ENCODE data around the gene ZNF236.

ZNF236 gene

GRCh38 chr18:76821875-76822505 lies 367 bp upstream of the ZNF236 start:
- DNase-seq: peak; percentile 28 to 60

- DNase-seq: no peak
Observed at GRCh38 chr18:76823161-76823538, 793 bp downstream of the ZNF236 start.

DNA sequence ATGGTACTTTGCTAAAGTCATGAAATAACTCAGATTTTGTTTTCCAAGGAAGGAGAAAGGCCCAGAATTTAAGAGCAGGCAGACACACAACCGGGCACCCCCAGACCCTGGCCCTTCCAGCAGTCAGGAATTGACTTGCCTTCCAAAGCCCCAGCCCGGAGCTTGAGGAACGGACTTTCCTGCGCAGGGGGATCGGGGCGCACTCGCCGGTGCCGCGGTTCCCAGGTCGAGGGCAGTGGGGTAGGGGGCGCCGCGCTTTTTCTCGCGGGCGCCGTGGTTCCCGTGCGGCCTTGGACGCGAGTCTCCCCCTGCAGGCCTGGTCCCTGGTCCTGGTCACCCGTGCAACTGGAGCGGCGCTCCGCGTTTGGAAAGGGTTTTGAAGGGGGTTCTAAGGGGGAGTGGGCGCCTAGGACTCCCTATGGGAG lies 1.2 kb downstream of the ZNF236 start:
- DNase-seq: no peak

- no peak for DNase-seq
Observed at GRCh38 chr18:76824145-76824676, 1.9 kb downstream of the ZNF236 start.

DNA sequence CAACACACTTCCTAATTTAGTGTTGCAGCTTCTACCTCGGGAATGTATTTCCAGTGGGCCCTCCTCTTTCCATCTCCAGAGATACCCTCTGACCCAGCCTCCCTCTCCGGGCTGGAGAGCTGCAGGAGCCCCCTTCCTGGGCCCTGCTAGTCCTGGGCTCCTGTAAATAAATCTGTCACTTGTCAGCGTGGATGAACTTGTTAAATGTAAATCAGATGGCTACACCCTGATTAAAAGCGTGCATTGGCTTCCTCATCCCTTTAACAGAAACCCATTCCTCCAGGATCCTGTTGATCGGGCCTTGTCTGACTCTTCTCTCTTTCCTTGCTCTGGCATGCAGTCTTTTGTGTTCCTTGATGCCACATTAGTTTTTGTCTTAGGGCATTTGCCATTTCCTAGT lies 2.4 kb downstream of the ZNF236 start:
- DNase-seq: no peak

- DNase-seq: no peak
Observed at GRCh38 chr18:76827205-76828200, 5.1 kb downstream of the ZNF236 start.

- DNase-seq: no peak
Observed at GRCh38 chr18:76834379-76834778, 12.0 kb downstream of the ZNF236 start.

GRCh38 chr18:76835380-76835779 lies 13.0 kb downstream of the ZNF236 start:
- DNase-seq: no peak

- DNase-seq: no peak
Observed at GRCh38 chr18:76837071-76837470, 14.7 kb downstream of the ZNF236 start.

- no peak for DNase-seq
Observed at GRCh38 chr18:76838182-76838581, 15.8 kb downstream of the ZNF236 start.

DNA sequence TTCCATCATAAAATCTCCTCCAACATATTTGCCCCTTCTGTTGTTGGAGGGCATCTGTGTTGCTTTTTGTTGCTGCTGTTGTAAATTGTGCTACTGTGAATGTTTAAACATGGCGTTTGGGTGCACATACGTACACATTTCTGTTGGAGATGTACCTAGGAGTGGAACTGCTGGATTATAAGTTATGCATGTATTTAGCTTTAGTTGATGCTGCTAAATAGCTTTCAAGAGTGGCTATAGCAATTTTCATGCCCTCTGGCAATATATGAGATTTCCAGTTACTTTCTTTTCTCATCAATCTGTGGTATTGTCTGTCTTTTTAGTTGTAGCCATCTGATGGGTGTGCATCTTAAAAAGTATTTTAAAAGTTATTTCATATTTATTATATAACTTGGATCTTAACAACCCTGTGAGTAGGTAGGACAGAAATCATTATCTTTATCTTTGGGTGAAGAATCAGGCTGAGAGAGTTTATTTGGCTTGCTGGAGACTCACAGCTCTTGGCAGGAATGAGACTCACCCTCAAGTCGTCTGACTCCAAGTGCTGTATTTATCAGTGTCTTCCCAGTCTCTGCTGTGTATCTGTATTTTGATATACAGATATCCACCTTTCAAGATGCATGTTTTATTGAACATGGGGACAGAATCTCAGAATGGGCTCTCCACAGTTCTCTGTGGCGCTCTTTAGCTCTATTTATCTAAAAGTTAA lies 16.9 kb downstream of the ZNF236 start:
- DNase-seq: no peak

DNA sequence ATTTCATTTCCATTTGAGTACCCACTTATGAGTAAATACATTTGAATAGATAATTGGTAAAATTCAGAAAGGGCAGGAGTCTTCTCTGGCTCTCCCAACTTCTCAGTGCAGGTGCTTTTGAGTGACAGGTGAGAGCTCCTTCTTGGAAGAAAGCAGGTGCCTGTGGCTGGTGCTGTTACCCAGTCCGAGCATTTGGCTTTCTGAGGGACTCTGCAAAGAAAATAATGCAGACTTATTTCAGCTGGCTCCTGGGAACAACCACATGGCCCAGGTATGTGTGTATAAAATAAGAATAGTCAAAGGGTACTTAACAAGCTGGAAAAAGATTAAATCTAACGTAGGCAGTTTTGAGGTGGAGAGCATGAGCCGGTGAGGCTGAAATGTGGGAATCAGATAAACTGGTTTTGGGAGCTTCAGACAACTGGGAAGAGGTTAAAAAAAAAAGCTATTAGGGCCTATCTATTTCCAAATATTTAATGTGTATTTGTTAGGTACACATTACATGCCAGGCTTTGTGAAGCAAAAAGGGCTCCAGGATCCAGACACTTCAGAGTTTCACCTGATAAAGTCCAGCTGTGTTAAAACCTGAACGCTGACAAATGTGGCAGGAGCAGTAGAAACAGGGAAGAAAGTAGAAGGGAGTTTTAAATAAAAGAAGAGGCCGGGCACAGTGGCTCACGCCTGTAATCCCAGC lies 20.6 kb downstream of the ZNF236 start:
- no peak for DNase-seq

DNA sequence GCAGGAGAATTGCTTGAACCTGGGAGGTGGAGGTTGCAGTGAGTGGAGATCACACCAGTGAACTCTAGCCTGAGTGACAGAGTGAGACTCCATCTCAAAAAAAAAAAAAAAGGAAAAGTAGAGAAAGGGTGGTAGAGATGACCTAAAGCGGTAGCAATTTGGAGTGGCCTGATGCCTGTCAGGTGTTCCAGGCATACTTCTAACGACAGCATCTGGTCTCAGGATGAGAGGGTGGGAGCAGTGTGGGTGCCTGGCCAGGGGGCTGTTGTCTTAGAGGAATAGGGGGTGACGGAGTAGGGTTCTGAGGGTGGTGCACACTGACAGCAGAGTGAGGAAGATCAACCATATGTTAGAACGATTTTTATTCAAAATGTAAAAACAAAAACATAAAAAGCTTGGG lies 21.8 kb downstream of the ZNF236 start:
- no peak for DNase-seq

DNA sequence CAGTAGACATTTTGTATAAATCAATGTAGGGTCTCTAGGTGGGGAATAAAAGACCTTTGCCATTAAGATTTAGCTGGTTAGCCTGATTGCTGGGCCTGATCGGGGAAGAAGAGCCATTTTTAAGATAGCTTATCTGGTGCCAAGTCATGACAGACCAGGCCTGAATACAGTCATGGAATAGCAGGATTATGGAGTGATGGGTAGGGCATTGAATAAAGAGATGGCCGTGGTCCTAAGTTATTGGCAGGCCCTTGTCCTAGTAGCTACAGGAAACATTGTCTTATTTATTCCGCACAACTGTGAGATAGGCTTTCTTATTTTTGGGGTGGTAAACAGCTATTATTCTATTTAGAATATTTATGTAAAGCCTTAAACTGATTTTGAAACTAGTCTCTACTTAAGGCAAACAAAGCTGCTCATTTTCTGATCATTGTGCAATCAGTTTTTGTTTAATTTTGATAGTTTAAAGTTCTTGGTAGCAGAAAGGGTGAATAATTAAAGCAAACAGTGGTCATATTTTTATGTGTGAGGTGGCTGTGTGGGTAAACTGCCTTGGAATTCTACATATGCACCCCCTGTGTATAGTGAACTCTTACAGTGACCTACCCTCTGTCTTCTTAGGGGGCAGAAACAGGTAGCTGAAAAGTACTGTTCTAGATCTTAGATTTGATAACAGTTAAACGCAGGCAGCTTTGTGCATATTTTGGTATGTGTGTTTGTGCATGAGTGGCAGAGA lies 22.6 kb downstream of the ZNF236 start:
- no peak for DNase-seq

GRCh38 chr18:76846217-76846616 lies 23.9 kb downstream of the ZNF236 start:
- DNase-seq: no peak

DNA sequence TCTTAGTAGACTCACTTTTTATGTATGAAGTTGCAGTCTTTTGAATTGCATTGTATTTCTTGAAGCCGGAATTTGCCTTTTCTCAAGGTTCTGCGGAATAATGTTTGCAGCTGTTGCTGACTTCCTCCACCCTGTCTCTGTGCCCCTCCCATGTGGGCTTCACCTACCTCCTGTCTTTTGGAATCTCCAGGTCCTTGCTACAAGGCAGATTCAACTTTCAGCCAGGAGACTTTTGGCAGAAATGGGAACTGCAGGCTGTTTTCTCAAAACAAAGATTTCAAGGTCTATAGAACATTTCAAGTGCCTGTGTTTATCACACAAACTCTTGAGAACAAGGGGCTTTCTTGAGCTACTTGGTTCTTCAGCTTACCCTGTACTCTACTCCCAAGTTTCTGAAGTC lies 25.6 kb downstream of the ZNF236 start:
- DNase-seq: no peak

DNA sequence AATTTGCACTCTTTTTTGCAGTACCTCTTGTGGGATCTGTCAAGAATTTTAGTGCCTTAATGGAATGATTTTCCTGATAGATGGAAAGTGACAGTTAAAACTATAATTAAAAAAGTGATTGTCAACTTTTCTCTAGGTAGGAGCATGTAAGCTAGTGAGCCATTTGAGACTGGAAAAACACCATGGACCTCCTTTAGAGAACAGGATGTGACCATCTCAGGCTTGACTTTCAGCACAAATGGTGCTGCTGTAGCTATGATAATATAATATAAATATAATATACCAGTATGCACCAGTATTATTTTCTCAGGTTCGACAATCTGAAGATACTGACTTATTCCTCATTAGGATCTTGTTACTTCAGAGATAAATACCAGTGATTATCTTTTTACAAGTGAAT lies 27.8 kb downstream of the ZNF236 start:
- DNase-seq: no peak

GRCh38 chr18:76855594-76855993 lies 33.2 kb downstream of the ZNF236 start:
- no peak for DNase-seq

DNA sequence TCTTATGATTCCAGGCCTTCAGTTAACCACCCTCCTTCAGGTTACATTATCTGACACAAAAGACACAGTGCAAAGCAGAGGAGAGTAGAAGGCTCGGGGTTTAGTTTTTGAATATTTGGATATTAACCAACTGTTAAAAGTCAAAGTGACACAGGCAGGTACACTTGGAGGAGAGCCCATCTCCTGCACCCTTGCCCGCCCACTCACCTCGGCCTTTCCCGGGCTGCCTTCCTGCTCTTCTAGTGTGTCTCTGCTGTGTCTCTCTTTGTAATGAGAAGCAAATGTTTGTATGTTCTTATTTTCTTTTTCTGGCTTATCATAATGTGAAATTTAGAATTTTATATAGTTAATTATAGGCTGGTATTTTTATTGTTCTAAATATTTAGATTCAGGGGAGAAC lies 35.1 kb downstream of the ZNF236 start:
- DNase-seq: no peak

DNA sequence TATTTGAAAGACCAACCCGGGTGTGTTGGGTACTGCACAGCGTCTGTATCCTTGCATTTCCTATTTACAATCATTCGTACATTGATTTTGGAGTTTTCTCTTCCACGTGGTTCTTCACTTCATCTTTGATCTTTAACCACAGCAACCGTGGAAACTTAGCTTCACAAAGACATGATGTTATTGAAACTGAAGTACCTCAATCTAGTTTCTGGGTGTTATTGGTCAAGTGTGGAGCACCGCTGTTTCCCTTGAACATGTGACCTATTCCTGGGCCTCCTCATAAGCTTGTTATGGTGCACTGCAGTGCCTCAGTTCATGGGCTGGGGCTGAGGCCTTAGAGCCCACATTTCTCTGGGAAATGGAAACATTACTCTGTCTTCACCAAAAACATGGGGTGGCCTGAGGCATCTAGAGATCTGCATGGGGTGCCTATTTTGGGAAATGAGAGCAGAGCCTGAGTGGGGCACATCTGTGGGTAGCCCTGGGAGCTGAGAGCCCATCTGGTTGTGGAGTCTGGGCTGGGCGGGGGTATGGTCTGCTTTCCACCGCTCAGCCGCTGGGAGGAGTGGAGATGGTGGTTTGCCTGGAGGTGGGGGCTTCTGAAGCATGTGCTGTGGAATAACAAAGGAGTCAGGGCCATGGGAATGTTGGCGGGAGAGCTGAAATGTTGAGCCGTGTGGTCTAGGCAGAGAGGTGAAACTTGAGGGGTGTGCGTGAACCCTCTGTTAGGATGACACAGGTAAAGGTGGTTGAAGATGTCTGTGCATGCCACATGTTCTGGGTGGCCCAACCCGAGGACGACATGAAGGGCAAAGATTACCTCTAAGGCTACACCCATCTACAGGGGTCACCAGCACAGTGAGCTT lies 37.4 kb downstream of the ZNF236 start:
- no peak for DNase-seq

- no peak for DNase-seq
Observed at GRCh38 chr18:76860411-76860810, 38.1 kb downstream of the ZNF236 start.

Measured in NCI-H2081 (cell line).